ENCODE data around the gene XXYLT1.

Gene XXYLT1

GRCh38 chr3:195059471-195060216 is 211.3 kb downstream of the XXYLT1 start:
- peak; percentile 49 for DNase-seq (ENCODE audit: low spot score)

GRCh38 chr3:195059006-195059350 is 212.0 kb downstream of the XXYLT1 start:
- H3K4me1 ChIP-seq (ENCODE audit: insufficient read depth, poor library complexity, severe bottlenecking) = no peaks in the 10 kb centered on the region
- no peak for ATAC-seq (ENCODE audit: low read depth)
- no peaks in the 10 kb centered on the region for H3K36me3 ChIP-seq (ENCODE audit: low read depth)
- no peaks in the 10 kb centered on the region for H3K27me3 ChIP-seq (ENCODE audit: insufficient read depth, poor library complexity, severe bottlenecking)
- no peak overlapping the region for H3K4me3 ChIP-seq (ENCODE audit: severe bottlenecking)
- H3K27ac ChIP-seq (ENCODE audit: poor library complexity, severe bottlenecking) = no peak overlapping the region
- no peaks in the 10 kb centered on the region for H3K9me3 ChIP-seq (ENCODE audit: severe bottlenecking)
- peak; percentile 44 for DNase-seq (ENCODE audit: low spot score)
- TF ChIP-seq, protein P1, sequence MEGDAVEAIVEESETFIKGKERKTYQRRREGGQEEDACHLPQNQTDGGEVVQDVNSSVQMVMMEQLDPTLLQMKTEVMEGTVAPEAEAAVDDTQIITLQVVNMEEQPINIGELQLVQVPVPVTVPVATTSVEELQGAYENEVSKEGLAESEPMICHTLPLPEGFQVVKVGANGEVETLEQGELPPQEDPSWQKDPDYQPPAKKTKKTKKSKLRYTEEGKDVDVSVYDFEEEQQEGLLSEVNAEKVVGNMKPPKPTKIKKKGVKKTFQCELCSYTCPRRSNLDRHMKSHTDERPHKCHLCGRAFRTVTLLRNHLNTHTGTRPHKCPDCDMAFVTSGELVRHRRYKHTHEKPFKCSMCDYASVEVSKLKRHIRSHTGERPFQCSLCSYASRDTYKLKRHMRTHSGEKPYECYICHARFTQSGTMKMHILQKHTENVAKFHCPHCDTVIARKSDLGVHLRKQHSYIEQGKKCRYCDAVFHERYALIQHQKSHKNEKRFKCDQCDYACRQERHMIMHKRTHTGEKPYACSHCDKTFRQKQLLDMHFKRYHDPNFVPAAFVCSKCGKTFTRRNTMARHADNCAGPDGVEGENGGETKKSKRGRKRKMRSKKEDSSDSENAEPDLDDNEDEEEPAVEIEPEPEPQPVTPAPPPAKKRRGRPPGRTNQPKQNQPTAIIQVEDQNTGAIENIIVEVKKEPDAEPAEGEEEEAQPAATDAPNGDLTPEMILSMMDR (IDR thresholded peaks at IDR 0.05; ENCODE audit: poor library complexity, severe bottlenecking) = no peak

More at GRCh38 chr3:195059471-195060216, 211.3 kb downstream of the XXYLT1 start:
- Histone ChIP-seq H3K4me1 (ENCODE audit: insufficient read depth, poor library complexity, severe bottlenecking) (no peaks in the 10 kb centered on the region), H3K27me3 (ENCODE audit: insufficient read depth, poor library complexity, severe bottlenecking) (no peaks in the 10 kb centered on the region), H3K9me3 (ENCODE audit: severe bottlenecking) (no peaks in the 10 kb centered on the region), H3K36me3 (ENCODE audit: low read depth) (no peaks in the 10 kb centered on the region), H3K27ac (ENCODE audit: poor library complexity, severe bottlenecking) (no peak overlapping the region), H3K4me3 (ENCODE audit: severe bottlenecking) (no peak overlapping the region)
- TF ChIP-seq, protein P1 (IDR thresholded peaks at IDR 0.05; ENCODE audit: poor library complexity, severe bottlenecking) = no peak
- no peak for ATAC-seq (ENCODE audit: low read depth)

- H3K4me1 ChIP-seq (ENCODE audit: insufficient read depth, poor library complexity, severe bottlenecking) = no peaks in the 10 kb centered on the region
- no peaks in the 10 kb centered on the region for H3K27me3 ChIP-seq (ENCODE audit: insufficient read depth, poor library complexity, severe bottlenecking)
- no peaks in the 10 kb centered on the region for H3K36me3 ChIP-seq (ENCODE audit: low read depth)
- no peak overlapping the region for H3K4me3 ChIP-seq (ENCODE audit: severe bottlenecking)
- no peaks in the 10 kb centered on the region for H3K9me3 ChIP-seq (ENCODE audit: severe bottlenecking)
- no peak for ATAC-seq (ENCODE audit: low read depth)
- TF ChIP-seq, protein P1 (IDR thresholded peaks at IDR 0.05; ENCODE audit: poor library complexity, severe bottlenecking) = no peak
- H3K27ac ChIP-seq (ENCODE audit: poor library complexity, severe bottlenecking) = no peak overlapping the region
- DNase-seq (ENCODE audit: low spot score) = peak; percentile 32
Measured at GRCh38 chr3:195058336-195059005, 212.5 kb downstream of the XXYLT1 start.

DNA sequence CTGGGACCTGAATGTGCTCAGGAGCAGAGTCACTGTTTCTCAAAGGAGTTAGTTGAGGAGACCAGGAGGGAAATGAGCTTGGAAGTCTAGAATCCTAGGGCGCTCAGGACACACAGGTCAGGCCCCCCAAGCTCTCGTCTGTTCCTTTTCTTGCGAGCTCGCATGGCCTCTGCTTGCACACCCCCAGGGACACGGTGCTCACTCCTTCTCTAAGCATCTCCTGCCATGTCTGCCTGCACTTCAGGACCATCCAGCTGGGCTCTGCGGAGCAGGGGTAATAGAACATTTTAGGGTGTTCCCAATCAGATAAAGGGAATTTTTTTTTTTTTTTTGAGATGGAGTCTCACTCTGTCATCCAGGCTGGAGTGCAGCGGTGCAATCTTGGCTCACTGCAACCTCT is 213.2 kb downstream of the XXYLT1 start:
- no peak overlapping the region for H3K4me3 ChIP-seq (ENCODE audit: severe bottlenecking)
- no peaks in the 10 kb centered on the region for H3K27me3 ChIP-seq (ENCODE audit: insufficient read depth, poor library complexity, severe bottlenecking)
- no peaks in the 10 kb centered on the region for H3K36me3 ChIP-seq (ENCODE audit: low read depth)
- no peaks in the 10 kb centered on the region for H3K9me3 ChIP-seq (ENCODE audit: severe bottlenecking)
- no peak overlapping the region for H3K27ac ChIP-seq (ENCODE audit: poor library complexity, severe bottlenecking)
- ATAC-seq (ENCODE audit: low read depth) (no peak), DNase-seq (ENCODE audit: low spot score) (peak; percentile 28)
- no peaks in the 10 kb centered on the region for H3K4me1 ChIP-seq (ENCODE audit: insufficient read depth, poor library complexity, severe bottlenecking)
- TF ChIP-seq, protein P1 (IDR thresholded peaks at IDR 0.05; ENCODE audit: poor library complexity, severe bottlenecking) = no peak

DNA sequence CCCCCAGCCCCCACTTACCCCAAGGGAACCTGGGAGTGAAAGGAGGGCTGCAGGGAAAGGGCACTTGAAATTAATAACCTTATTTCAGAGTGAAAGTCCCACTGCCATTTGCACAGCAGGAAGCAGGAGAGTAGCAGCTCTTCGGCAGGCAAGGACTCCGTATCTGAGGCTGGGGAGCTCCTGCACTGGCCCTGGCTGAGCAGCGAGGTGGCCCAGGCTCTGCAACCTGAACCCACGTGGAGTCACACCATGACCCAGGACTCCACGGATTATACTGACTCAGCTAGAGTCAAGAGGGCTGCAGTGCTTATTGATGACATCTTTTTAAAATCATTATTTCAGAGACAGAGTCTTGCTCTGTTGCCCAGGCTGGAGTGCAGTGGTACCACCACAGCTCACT is 214.5 kb downstream of the XXYLT1 start:
- H3K27me3 ChIP-seq (ENCODE audit: insufficient read depth, poor library complexity, severe bottlenecking) = no peaks in the 10 kb centered on the region
- no peak for ATAC-seq (ENCODE audit: low read depth)
- no peak overlapping the region for H3K4me3 ChIP-seq (ENCODE audit: severe bottlenecking)
- H3K36me3 ChIP-seq (ENCODE audit: low read depth) = no peaks in the 10 kb centered on the region
- TF ChIP-seq, protein P1 (IDR thresholded peaks at IDR 0.05; ENCODE audit: poor library complexity, severe bottlenecking) = no peak
- H3K9me3 ChIP-seq (ENCODE audit: severe bottlenecking) = no peaks in the 10 kb centered on the region
- peak; percentile 11 for DNase-seq (ENCODE audit: low spot score)
- H3K27ac ChIP-seq (ENCODE audit: poor library complexity, severe bottlenecking) = no peak overlapping the region
- no peaks in the 10 kb centered on the region for H3K4me1 ChIP-seq (ENCODE audit: insufficient read depth, poor library complexity, severe bottlenecking)

Data from RWPE2 (cell line).